GM21825 (cell line): ENCODE results near the gene DUSP9.

Experiments
- ATAC-seq: cut with Tn5 transposase; IDR thresholded peaks from one replicate; pipeline ENCODE4 v1.9.1; 2021; ENCODE audit warnings: mild to moderate bottlenecking, moderate library complexity; ENCODE audit not compliant: unreplicated experiment

Gene DUSP9

GRCh38 chrX:153635788-153636668 lies 11.0 kb upstream of the DUSP9 start:
- ATAC-seq = no peak

GRCh38 chrX:153636716-153637115 lies 10.3 kb upstream of the DUSP9 start:
- ATAC-seq = no peak

GRCh38 chrX:153637121-153638040 lies 9.6 kb upstream of the DUSP9 start:
- ATAC-seq = no peak

- no peak for ATAC-seq
Measured at GRCh38 chrX:153638041-153638371, 9.0 kb upstream of the DUSP9 start.

- no peak for ATAC-seq
Measured at GRCh38 chrX:153638436-153639176, 8.4 kb upstream of the DUSP9 start.

- ATAC-seq = no peak
Measured at GRCh38 chrX:153639177-153640044, 7.6 kb upstream of the DUSP9 start.

GRCh38 chrX:153640045-153640686 lies 6.8 kb upstream of the DUSP9 start:
- no peak for ATAC-seq

GRCh38 chrX:153640736-153641575 lies 6.0 kb upstream of the DUSP9 start:
- ATAC-seq = no peak

- ATAC-seq = no peak
Measured at GRCh38 chrX:153641627-153642026, 5.4 kb upstream of the DUSP9 start.

GRCh38 chrX:153642051-153642654 lies 4.8 kb upstream of the DUSP9 start:
- no peak for ATAC-seq

GRCh38 chrX:153642655-153643430 lies 4.2 kb upstream of the DUSP9 start:
- ATAC-seq = no peak

- no peak for ATAC-seq
Measured at GRCh38 chrX:153643431-153644351, 3.3 kb upstream of the DUSP9 start.

GRCh38 chrX:153644356-153645125 lies 2.5 kb upstream of the DUSP9 start:
- no peak for ATAC-seq

GRCh38 chrX:153645151-153645550 lies 1.9 kb upstream of the DUSP9 start:
- no peak for ATAC-seq

GRCh38 chrX:153645921-153646488 lies 998 bp upstream of the DUSP9 start:
- ATAC-seq = no peak
